ENCODE measurements around the gene FKBP2.

The FKBP2 gene

GRCh38 chr11:64240435-64241240, at the start of gene FKBP2:
FKBP2 (plus strand) TSS chr11:64241095; CDS start chr11:64242388, 1,293 bp downstream.
- peak; percentile 97 for DNase-seq

GRCh38 chr11:64192434-64192833, 48.5 kb upstream of the FKBP2 start:
- DNase-seq, result no peak

- no peak for DNase-seq
Observed at GRCh38 chr11:64196626-64197025, 44.3 kb upstream of the FKBP2 start.

- DNase-seq, result no peak
Observed at GRCh38 chr11:64198511-64198910, 42.4 kb upstream of the FKBP2 start.

- no peak for DNase-seq
Observed at GRCh38 chr11:64201543-64201942, 39.4 kb upstream of the FKBP2 start.

GRCh38 chr11:64202992-64203391, 37.9 kb upstream of the FKBP2 start:
- no peak for DNase-seq

- DNase-seq, result no peak
Observed at GRCh38 chr11:64203421-64204079, 37.3 kb upstream of the FKBP2 start.

- DNase-seq, result no peak
Observed at GRCh38 chr11:64204080-64204440, 36.8 kb upstream of the FKBP2 start.

GRCh38 chr11:64204464-64204989, 36.4 kb upstream of the FKBP2 start:
- peak; percentile 99 for DNase-seq

- DNase-seq, result no peak
Observed at GRCh38 chr11:64206457-64207255, 34.2 kb upstream of the FKBP2 start, which contains the start of gene FERMT3. FERMT3 (plus strand) TSS chr11:64206721; CDS start chr11:64207365, 644 bp downstream.

- no peak for DNase-seq
Observed at GRCh38 chr11:64207256-64208085, 33.4 kb upstream of the FKBP2 start.

- no peak for DNase-seq
Observed at GRCh38 chr11:64208086-64208795, 32.7 kb upstream of the FKBP2 start.

- DNase-seq, result no peak
Observed at GRCh38 chr11:64208796-64209562, 31.9 kb upstream of the FKBP2 start.

GRCh38 chr11:64209563-64209843, 31.4 kb upstream of the FKBP2 start:
- no peak for DNase-seq

GRCh38 chr11:64210301-64211020, 30.4 kb upstream of the FKBP2 start:
- no peak for DNase-seq

GRCh38 chr11:64211181-64211872, 29.6 kb upstream of the FKBP2 start:
- no peak for DNase-seq

GRCh38 chr11:64216879-64217278, 24.0 kb upstream of the FKBP2 start:
- DNase-seq, result no peak

GRCh38 chr11:64218628-64219353, 22.1 kb upstream of the FKBP2 start:
- no peak for DNase-seq

GRCh38 chr11:64219354-64219684, 21.6 kb upstream of the FKBP2 start:
- DNase-seq, result no peak
